LNCAP (cell line): ENCODE data around the gene AKAP11.

Experiments used
- TF ChIP-seq, protein P1 (sequence below): fragments of 450-650 bp; IDR thresholded peaks from 2 replicates; pipeline ENCODE4 v1.5.1; 2017; ENCODE audit warnings: mild to moderate bottlenecking

Gene AKAP11

DNA sequence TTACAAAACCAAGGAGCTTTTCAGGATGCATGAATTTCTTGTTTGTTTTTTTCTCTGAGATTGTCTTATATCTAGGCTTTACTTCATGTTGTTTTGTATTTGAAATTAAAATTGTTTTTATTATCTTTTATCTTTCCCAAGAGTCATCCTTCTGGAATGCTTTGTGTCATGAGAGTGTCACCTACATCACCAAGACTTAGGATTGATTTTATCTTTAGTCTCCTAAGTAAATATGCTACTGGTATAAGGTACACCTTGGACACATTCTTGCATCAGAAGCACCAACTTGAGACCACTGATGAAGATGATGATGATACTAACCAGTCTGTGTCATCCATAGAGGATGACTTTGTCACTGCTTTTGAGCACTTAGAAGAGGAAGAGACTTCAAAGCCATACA is 26.4 kb downstream of the AKAP11 start:
- TF ChIP-seq, protein P1, sequence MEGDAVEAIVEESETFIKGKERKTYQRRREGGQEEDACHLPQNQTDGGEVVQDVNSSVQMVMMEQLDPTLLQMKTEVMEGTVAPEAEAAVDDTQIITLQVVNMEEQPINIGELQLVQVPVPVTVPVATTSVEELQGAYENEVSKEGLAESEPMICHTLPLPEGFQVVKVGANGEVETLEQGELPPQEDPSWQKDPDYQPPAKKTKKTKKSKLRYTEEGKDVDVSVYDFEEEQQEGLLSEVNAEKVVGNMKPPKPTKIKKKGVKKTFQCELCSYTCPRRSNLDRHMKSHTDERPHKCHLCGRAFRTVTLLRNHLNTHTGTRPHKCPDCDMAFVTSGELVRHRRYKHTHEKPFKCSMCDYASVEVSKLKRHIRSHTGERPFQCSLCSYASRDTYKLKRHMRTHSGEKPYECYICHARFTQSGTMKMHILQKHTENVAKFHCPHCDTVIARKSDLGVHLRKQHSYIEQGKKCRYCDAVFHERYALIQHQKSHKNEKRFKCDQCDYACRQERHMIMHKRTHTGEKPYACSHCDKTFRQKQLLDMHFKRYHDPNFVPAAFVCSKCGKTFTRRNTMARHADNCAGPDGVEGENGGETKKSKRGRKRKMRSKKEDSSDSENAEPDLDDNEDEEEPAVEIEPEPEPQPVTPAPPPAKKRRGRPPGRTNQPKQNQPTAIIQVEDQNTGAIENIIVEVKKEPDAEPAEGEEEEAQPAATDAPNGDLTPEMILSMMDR: no peak

DNA sequence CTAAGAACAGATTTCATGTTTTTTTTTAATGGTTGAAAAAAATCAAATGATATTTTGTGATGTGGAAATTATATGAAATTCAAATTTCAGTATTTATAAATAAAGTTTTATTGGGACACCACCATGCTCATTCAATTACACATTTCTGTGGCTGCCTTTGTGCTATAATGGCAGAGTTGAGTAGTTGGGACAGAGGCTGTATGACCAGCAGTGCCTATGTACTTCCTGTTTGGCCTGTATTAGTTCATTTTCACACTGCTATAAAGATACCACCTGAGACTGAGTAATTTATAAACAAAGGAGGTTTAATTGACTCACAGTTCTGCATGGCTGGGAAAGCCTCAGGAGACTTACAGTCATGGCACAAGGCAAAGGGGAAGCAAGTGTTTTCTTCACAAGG is 33.6 kb downstream of the AKAP11 start:
- TF ChIP-seq, protein P1: no peak

DNA sequence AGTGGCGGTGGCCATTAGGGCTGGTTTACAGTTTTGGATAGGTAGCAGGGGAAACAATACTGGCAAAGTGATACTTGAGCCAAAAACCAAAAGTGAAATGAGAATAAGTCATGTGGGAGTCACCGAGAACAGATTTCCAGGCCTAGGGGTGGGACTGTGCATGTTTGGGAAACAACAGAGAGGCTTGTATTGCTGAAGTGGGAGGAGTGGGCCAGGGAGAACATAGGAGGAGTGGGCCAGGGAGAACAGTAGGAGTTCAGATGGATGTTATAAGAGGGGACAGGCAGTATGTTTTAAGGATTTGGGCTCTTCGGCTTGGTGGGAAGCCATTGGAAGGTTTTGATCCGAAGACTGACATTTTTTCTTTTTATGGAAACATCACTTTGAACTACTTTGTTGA is 35.5 kb downstream of the AKAP11 start:
- TF ChIP-seq, protein P1: no peak

DNA sequence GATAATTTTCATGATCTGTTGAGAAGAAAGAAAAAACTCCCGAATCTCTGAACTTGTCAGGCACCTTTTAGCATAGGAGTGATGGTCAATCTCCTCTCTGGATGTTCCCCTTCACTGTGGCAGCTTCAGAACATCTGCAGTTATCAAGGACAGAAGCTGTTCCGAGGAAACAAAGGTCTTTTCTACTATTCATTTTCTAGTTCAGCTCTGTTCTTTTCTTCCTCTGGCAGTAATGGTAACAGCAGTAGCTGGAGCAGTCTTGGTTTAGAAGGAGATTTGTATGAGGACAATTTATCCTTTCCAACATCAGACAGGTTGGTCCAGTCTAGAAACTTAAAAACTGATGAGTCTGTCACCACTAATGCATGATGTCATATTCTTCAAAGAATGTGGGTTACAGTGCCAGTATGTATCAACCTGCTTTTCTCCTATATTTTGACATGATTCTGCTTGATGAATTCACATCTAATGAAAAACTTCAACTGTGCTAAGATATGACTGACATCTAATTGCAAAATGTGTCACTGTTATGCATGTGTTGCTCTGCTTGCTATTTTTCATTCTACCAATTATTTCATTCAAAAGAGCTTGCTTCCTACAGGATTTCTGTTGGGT is 41.0 kb downstream of the AKAP11 start:
- TF ChIP-seq, protein P1: no peak

DNA sequence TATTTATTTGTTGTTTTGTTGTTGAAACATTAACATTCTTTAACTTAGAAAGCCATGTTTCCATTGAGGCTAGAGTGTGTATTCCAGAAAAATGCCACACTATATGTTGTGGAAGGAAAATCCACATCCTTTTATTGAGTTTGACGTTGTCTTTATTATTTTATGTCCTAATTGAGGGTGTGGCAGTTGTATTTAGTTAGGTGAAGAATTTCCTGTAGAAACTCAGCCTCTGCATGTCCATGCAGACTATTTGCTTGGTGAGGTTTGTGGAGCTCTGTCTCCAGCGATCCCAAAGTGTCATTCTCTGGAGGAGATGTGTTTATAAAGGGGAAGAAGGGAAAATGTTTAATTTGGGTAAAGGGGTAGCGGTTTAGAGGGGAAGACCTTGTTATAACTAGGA is 46.6 kb downstream of the AKAP11 start:
- TF ChIP-seq, protein P1: no peak

DNA sequence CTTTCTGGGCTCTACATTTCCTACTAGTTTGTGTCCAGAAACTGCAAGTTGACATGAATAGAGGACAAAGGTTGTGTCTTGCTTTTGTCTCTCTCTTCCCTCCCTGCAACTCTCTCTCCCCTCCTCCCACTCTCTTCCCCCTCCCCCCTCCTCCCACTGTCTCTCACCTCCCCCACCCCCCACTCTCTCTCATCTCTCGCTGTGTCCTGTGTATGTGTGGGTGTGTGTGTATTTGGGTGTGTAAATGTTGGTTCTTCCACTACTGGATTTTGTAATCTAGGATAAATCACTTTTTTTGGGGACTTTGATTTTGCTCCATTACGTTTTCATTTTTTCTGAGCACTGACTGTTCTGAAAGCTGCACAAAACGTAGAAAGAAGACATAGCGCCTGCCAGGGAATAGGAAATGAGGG is 48.4 kb downstream of the AKAP11 start:
- TF ChIP-seq, protein P1: no peak

DNA sequence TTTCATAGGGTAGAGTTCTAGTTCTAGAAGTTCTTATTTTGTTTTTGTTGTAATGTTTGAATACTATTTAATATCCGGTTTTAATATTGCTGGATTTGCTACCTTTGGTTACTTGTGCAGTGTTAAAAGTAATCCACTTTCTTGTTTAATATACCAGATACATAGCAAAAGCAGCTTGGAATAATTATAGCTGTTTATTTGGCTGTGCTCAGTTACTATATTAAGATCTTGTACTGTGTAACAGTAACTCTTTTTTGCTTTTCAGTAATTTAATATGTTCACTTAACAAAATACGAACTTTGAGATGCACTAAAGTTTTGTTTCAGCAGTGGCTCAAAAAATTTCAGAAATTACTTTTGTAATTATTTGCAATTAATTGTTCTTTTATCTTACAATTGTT is 50.9 kb downstream of the AKAP11 start:
- TF ChIP-seq, protein P1: no peak

DNA sequence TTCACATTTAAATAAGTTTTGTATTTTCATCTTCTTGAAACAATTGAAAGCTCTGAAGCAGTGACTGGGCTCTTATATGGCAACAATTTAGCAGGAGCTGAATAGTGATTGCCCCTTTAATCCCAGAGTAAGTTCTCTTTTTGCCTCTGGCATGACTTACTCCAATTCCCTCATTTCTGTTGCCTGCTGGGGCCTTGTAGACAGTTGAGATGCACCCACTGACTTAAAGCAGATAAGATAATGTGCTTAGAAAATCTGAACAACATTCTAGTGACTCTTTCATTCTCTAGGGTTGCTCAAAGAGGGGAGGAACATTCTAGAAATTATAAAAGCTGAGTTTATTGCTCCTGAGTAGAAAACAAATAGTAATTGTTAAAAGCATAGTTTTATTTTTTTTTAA is 52.8 kb downstream of the AKAP11 start:
- TF ChIP-seq, protein P1: no peak
